NCI-H2029 (cell line): ENCODE data around the gene RAD18.

Experiments
- DNase-seq: peaks from one replicate; lab custom pipeline; 2025; lab: John Stamatoyannopoulos, UW

Gene RAD18

DNA sequence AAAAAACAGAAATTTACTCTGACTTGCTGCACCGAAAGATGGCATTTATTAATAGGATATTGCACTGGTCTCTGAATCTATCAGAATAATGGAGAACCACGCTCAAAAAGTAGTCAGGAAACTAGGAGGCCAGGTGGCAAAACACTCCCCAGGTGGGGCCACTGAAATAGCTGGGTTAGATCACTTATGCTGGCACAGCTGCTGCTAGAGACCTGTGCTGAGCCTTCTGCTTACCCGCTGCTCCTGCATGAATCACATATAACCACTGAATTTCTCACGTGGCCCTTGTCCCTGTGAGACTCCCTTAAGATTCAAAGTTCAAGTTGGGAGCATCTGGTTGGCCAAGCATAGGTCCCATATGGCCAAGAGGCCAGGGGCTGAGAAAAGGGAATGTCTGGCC, 127.9 kb downstream of the RAD18 start:
- DNase-seq: no peak

DNA sequence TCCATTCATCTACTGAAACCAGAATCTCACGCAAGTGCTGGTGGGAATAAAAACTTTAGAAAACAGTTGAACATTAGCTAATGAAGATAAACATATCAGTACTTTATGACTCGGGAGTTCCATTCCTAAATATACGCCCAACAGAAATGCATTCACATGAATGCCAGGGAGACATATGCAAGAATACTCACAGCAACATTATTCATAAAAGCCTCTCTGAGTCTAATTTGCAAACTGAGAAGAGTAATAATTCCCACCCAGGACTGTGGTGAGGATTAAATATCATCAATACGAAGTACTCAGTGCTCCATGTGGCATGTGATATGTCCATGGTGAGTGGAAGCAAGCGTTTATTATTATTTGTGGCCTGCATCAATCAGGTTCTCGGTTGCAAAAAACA, 128.3 kb downstream of the RAD18 start:
- no peak for DNase-seq

DNA sequence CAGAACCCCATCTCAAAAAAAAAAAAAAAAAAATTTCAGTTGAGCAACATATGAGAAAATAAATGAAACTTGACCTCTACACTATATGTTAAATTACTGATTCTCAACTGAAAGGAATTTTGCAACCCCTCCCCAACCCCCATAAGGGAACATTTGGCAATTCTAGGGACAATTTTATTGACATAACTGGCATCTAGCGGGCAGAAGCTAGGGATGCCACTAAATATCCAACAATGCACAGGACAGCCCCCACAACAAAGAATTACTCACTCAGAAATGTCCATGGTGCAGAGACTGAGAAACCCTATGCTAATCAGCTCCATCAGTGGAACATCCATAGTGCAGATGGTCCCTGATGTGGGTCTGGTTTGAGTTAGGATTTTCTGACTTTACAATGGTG, 135.6 kb downstream of the RAD18 start:
- DNase-seq: no peak
